GM12891 (cell line): Measurements from ENCODE around the gene RMND5B.
A peak's percentile ranks its signal among the peaks of the same experiment; 100 is the strongest.

Source experiments
- DNase-seq: peaks from one replicate; pipeline ENCODE4 v3.0.0; 2011; ENCODE audit warnings: low spot score; ENCODE audit not compliant: insufficient read length
- FAIRE-seq: peaks from 2 replicates; lab custom pipeline; 2011; peaks lifted over from hg19 to GRCh38; lab: Jason Lieb, UNC
- PAX5 ChIP-seq: IDR thresholded peaks from 2 replicates; pipeline ENCODE4 v1.6.1; 2011; ENCODE audit warnings: low read length, moderate library complexity, mild to moderate bottlenecking; ENCODE audit not compliant: insufficient read depth, severe bottlenecking
- POLR2A ChIP-seq: IDR thresholded peaks from 2 replicates; pipeline ENCODE4 v1.6.1; 2011; ENCODE audit warnings: low read depth, low read length, control low read depth
- POLR2AphosphoS5 ChIP-seq: IDR thresholded peaks from 2 replicates; pipeline ENCODE4 v1.6.1; 2011; ENCODE audit warnings: low read depth, low read length, control low read depth
- POU2F2 ChIP-seq: IDR thresholded peaks from 2 replicates; pipeline ENCODE4 v1.6.1; 2011; ENCODE audit warnings: low read depth, mild to moderate bottlenecking, control low read depth, low read length, moderate library complexity
- SPI1 ChIP-seq: IDR thresholded peaks from 2 replicates; pipeline ENCODE4 v1.6.1; 2011; ENCODE audit warnings: low read depth, low read length, control low read depth
- TAF1 ChIP-seq: IDR thresholded peaks from 2 replicates; pipeline ENCODE4 v1.6.1; 2011; ENCODE audit warnings: low read depth, low read length, control low read depth

Gene RMND5B

DNA sequence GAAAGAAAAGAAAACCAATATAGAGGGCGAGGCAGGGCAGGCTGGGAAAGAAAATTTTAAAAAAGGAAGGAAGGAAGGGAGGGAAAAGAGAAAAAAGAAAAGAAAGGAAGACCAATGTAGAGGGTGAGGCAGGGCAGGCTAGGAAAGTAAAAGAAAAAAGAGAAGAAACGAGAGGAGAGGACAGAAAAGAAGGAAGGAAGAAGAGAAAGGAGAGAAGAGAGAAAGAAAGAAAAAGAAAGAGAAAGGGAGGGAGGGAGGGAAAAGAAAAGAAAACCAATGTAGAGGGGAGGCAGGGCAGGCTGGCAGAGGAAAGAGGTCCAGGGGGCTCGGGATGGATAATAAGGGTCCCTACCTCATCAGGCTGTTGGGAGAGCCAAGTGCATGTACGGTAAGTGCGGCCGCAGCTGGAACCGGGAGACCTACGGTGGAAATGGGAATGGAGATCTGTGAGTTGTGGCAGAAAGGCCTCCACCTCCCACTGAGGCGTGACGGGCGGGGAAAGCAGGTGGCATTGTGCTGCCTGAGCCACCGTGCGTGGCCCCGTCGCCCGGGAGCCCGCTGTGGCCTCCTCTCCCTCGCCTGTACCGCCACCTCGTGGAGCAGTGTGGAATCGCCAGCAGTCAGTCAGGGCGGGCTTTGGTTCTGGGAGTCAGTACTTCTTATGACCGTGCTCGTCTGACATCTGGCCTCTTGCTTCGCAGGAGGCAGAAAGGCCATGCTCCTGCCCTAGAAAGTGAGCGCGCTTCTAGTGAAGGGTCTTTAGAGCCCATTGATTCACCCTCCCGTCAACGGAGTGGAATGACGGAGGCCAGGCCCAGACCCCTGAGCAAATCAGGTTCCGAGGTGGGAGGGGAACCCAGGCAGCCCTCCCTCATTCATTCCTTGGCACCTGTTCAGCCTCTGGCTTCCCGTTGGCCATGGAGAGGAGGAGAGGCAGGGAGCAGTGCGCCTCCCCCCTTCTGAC, 33.2 kb downstream of the RMND5B start:
- peak; percentile 96 for FAIRE-seq
- TF ChIP-seq PAX5, result peak; percentile 74
- no peak for TF ChIP-seq POLR2AphosphoS5
- DNase-seq, result peak; percentile 92

DNA sequence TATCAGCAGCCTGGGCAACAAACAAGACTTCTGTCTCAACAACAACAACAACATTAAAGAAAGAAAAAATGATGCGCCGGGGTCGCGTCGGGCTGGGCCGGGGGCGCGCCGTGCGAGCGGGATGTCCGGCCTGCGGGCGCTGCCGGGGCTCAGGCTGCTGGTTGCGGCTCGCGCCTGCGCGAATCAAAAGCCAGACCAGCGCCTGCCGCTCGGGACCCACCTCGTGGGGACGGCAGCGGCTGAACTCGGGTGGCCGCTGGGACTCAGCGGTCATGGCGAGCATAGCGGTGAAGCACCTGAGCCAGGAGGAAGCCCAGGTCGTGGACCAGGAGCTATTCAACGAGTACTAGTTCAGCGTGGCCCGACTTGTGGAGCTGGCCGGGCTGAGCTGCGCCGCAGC, 34.8 kb downstream of the RMND5B start:
- DNase-seq, result no peak
- TF ChIP-seq PAX5, result no peak
- no peak for TF ChIP-seq POLR2AphosphoS5
- no peak for TF ChIP-seq TAF1
- no peak for TF ChIP-seq POLR2A
- no peak for TF ChIP-seq POU2F2
- no peak for TF ChIP-seq SPI1
- FAIRE-seq, result no peak

DNA sequence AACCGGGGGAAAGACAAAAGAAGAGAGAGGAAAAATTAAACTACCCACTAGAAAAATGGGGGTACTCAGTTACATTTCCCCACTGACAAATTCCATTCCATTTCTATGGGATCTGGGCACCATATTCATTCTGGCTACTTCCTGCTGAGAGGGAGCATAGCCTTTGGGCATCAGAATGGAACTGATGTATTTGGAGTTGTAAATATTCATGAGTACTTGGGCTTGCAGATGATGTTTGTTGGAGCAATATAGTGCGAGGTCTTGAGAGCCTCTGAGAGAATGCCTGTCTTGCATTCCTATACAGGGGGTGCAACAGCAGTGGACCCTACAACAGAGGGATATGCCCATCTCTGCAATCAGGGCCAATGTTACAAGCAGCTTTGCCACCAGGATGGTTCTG, 39.6 kb downstream of the RMND5B start:
- FAIRE-seq (no peak), DNase-seq (no peak)
- no peak for TF ChIP-seq PAX5
- no peak for TF ChIP-seq POU2F2
- TF ChIP-seq POLR2AphosphoS5, result no peak
- no peak for TF ChIP-seq TAF1
- no peak for TF ChIP-seq POLR2A
- no peak for TF ChIP-seq SPI1

DNA sequence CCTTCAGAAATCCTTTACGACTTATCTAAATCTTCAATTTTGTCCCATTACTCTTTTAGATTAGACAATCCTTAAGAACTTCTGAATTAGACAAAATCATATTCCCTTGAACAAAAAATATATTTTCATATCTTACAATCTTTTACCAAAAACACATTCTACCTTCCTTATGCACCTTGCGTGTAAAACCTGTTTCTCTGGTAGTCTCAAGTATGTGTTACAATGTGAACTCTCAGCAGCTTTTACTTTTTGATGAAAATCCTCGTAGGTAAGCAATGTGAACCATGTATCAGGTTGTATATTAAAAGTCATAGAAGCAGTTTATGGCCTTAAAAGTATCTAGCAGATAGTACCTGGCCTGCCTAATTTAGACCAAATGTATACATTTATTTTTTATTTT, 43.6 kb downstream of the RMND5B start:
- FAIRE-seq (no peak), DNase-seq (no peak)
- TF ChIP-seq PAX5 (no peak), SPI1 (no peak), POU2F2 (no peak), POLR2AphosphoS5 (no peak), POLR2A (no peak), TAF1 (no peak)

DNA sequence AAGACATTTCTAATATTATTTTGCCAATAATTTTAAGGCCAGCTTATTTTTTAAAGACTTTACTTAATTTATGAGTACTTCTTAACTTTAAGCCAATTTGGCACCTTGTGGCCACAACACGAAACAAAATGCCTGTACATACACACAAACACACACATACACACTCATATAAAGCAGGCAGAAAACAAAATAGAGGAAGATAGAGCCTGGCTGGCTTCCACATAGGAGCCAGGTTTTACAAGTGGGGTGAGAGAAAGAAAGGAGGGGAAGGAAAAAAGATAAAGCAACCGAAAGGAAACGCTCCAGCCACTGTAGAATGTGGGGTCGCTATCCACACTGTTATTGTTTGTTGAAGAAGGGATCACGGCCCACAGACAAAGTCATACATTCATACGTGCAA, 46.0 kb downstream of the RMND5B start:
- no peak for FAIRE-seq
- TF ChIP-seq POLR2A (no peak), SPI1 (no peak), TAF1 (no peak), POLR2AphosphoS5 (no peak), PAX5 (no peak), POU2F2 (no peak)
- DNase-seq, result no peak

DNA sequence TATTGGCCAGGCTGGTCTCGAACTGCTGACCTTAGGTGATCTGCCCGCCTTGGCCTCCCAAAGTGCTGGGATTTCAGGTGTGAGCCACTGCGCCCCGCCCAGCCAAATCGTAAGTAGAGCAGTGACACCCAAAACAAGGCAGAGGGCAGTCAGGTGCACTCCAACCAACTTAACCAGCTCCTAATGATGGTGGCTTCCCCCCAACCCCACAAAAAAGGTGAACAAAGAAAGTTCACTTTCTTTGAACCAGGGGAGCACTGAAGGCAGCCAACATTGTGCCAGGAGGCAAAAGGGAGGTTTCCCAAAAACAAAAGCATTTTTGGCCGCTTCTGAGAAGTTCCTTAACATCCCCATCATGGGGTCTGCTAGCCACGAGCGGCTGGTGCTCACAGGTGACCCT, 46.8 kb downstream of the RMND5B start:
- FAIRE-seq, result no peak
- no peak for DNase-seq
- TF ChIP-seq POLR2A (no peak), PAX5 (no peak), SPI1 (no peak), POU2F2 (no peak), POLR2AphosphoS5 (no peak), TAF1 (no peak)

DNA sequence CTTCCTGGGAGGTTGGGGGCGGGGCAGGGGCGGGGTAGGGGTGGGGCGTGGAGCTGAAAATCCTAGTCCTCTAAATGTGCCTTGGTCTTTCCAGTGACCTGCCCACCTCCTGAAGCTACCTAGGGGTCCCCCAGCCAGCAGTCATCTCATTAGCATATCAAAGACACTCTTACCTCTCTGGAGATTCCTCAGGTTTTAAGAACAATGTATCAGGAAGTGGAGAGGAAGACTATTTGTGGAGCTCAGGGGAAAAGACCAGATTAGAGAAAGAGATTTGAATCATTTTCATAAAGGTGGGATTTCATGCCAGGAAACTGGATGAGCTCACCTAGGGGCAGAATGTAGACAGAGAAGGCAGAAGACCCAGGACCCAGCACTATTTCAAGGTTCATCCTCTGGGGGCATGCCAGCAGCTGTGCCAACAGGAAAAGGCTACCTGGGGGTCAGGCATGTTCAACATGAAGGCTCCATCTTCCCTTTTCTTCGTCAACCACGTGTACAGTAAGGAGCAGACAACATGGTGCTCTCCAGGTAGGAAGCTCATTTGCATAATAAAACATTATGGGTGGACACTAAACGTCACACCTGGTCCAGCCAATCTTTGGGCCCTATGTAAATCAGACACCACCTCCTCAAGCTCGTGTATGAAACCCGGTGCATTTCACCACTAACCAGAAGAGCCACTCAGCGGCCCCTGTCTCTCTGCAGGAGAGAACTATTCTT, 49.5 kb downstream of the RMND5B start:
- DNase-seq (no peak), FAIRE-seq (no peak)
- TF ChIP-seq PAX5, result no peak
- no peak for TF ChIP-seq SPI1
- no peak for TF ChIP-seq POLR2A
- no peak for TF ChIP-seq TAF1
- TF ChIP-seq POU2F2, result no peak
- TF ChIP-seq POLR2AphosphoS5, result no peak

DNA sequence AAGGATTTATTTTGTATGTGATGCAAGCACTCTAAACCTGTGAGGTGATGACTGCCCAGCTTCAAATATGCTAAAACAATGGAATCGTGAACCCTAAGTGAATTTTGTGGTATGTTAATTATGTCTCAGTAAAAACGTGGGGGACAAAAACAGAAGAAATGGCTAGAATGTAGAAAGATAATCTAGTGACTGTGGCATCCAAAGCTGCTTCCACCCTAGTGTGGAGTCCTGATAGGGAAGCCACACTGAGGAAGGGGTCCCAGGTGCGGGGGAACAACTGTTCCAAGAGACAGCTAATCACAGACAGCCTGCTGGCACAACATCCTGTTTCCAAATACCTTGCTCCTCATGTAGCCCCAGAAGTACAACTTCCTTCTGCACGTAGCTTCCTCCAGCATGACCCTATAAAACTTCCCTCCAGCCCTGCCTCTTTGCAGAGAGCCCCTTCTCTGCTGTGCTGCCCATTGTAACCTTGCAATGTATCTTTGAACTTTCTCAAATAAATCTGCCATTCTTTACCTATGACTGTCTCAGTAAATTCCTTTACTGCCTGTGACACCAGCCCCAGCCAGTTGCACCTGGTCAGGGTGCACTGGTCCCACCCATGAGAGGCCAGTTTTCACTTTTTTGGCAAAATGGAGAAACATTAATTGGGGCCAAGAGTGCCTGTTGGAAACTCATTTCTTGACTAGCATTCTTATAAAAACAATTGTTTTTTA, 51.5 kb downstream of the RMND5B start:
- FAIRE-seq (no peak), DNase-seq (no peak)
- TF ChIP-seq POU2F2 (no peak), PAX5 (no peak), POLR2A (no peak), SPI1 (no peak), POLR2AphosphoS5 (no peak), TAF1 (no peak)

DNA sequence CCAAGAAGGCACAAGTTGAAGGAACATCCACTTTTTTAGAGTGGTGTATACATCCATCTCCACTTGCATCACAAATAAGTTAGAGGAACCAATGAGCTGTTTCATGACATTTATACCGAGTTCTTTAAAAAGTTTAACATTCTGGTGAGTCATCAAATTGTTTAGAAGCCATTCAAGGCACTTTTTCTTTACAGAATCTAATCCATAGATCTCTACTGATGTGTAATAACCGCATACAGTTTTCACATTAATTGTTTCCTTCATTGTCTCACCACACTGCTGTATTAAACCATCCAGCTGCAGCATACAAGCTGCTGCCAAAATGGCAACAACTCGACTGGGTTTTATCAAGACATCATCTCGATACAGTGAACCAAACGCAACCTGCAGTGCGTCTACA, 55.6 kb downstream of the RMND5B start:
- TF ChIP-seq SPI1 (no peak), POLR2AphosphoS5 (no peak)
- no peak for DNase-seq
- FAIRE-seq, result peak; percentile 9

DNA sequence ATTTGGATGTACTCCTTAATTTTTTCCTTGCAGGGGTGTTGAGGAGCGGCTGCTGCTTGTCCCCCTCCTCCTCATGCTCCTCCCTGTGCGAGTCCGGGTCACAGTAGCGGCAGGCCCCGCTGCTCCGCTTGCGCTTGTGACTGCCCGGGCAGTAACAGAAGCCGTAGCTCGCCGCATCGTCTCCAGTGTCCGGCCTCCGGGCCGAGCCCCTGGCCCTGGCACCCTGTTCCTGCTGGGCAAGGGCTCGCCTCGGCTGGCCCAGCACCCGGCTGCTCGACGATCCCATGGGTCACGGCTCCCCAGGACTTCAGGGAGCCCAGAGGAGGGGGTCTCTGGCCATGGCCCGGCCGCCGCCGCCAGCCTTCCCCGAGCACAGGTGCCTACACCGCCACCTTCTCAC, 56.2 kb downstream of the RMND5B start, which contains the start of gene GMCL2:
Gene GMCL2, minus strand, starts transcription at position 358 of the 400 bp plus-strand sequence. Its CDS starts 72 bp downstream, at position 286.
- FAIRE-seq, result no peak
- no peak for DNase-seq
- TF ChIP-seq SPI1 (no peak), PAX5 (no peak), POU2F2 (no peak), POLR2AphosphoS5 (no peak), TAF1 (no peak), POLR2A (no peak)
